HG02610 (cell line): ENCODE measurements around the gene NAXE.
A peak's percentile ranks its signal among the peaks of the same experiment; 100 is the strongest.
"Not testable (repeated sequence)": the region's sequence is repeated elsewhere in the genome, so short reads cannot be mapped to it uniquely, and the experiment has no call there.

Experiments used
- ATAC-seq: cut with Tn5 transposase; IDR thresholded peaks from one replicate; pipeline ENCODE4 v1.9.1; 2021; ENCODE audit warnings: mild to moderate bottlenecking, moderate library complexity; ENCODE audit not compliant: unreplicated experiment

Gene NAXE

GRCh38 chr1:156591432-156592157 is at the start of gene NAXE:
Gene NAXE (plus strand): TSS chr1:156591776. CDS start chr1:156591805, 29 bp downstream.
- ATAC-seq = peak; percentile 94

- no peak for ATAC-seq
Measured at GRCh38 chr1:156543066-156543465, 48.5 kb upstream of the NAXE start.

GRCh38 chr1:156544592-156545102 is 46.9 kb upstream of the NAXE start:
- ATAC-seq = no peak

- ATAC-seq = no peak
Measured at GRCh38 chr1:156546267-156546666, 45.3 kb upstream of the NAXE start.

- ATAC-seq = no peak
Measured at GRCh38 chr1:156547434-156547833, 44.1 kb upstream of the NAXE start.

- no peak for ATAC-seq
Measured at GRCh38 chr1:156547982-156548381, 43.6 kb upstream of the NAXE start.

GRCh38 chr1:156549390-156549789 is 42.2 kb upstream of the NAXE start:
- no peak for ATAC-seq

- no peak for ATAC-seq
Measured at GRCh38 chr1:156549831-156550230, 41.7 kb upstream of the NAXE start.

- no peak for ATAC-seq
Measured at GRCh38 chr1:156550346-156550745, 41.2 kb upstream of the NAXE start.

GRCh38 chr1:156551066-156551643 is 40.4 kb upstream of the NAXE start:
- ATAC-seq = no peak

GRCh38 chr1:156551869-156552268 is 39.7 kb upstream of the NAXE start:
- no peak for ATAC-seq

GRCh38 chr1:156552518-156552917 is 39.1 kb upstream of the NAXE start:
- ATAC-seq = no peak

- not testable (repeated sequence) for ATAC-seq
Measured at GRCh38 chr1:156552937-156553336, 38.6 kb upstream of the NAXE start.

- no peak for ATAC-seq
Measured at GRCh38 chr1:156553860-156554485, 37.6 kb upstream of the NAXE start.

- ATAC-seq = no peak
Measured at GRCh38 chr1:156554971-156555370, 36.6 kb upstream of the NAXE start.

- no peak for ATAC-seq
Measured at GRCh38 chr1:156555715-156556114, 35.9 kb upstream of the NAXE start.

GRCh38 chr1:156556354-156556753 is 35.2 kb upstream of the NAXE start:
- no peak for ATAC-seq

- no peak for ATAC-seq
Measured at GRCh38 chr1:156559086-156559796, 32.3 kb upstream of the NAXE start.

GRCh38 chr1:156559797-156560385 is 31.7 kb upstream of the NAXE start:
- ATAC-seq = no peak

- ATAC-seq = no peak
Measured at GRCh38 chr1:156560585-156561163, 30.9 kb upstream of the NAXE start.

GRCh38 chr1:156565519-156565918 is 26.1 kb upstream of the NAXE start:
- ATAC-seq = no peak
